Aortic smooth muscle cell (primary cell): Measurements from ENCODE around the gene MYO1E. TPM values are rescaled to one million over a fixed set of nuclear protein-coding genes. Genes with fewer than 3 reads are reported as not detected.

Experiments
- total RNA-seq: library from RNA; depleted of rRNA; stranded (reverse); fragments of >200 nt; gene quantifications from 2 replicates; pipeline ENCODE4 v1.2.3, GENCODE V29; 2014

Gene MYO1E
- 36.1 and 58.0 TPM in 2 replicates for total RNA-seq

GRCh38 chr15:59372352-59373211 is at the start of gene MYO1E:
Gene MYO1E, minus strand, starts transcription at chr15:59372871. Its CDS starts 371 bp downstream, at chr15:59372500.

GRCh38 chr15:59206623-59207183 is 166.0 kb downstream of the MYO1E start, which contains the start of gene LDHAL6B:
Gene LDHAL6B, plus strand, starts transcription at chr15:59206843. Its CDS starts 98 bp downstream, at chr15:59206941.

GRCh38 chr15:59104912-59105732 is 267.5 kb downstream of the MYO1E start, which contains the start of gene CCNB2:
Gene CCNB2, plus strand, starts transcription at chr15:59105146. Its CDS starts 123 bp downstream, at chr15:59105269.

Other genes starting within 250 kb of the MYO1E start
- gene LDHAL6B, start 166.0 kb downstream of the MYO1E start, total RNA-seq: not detected in 2 replicates
- gene FAM81A, start 65.3 kb upstream of the MYO1E start, total RNA-seq: 0.13 and 0.25 TPM in 2 replicates
- gene GCNT3, start 238.9 kb upstream of the MYO1E start, total RNA-seq: under 0.01 TPM in 1 of 2 replicates, not detected in the other